ENCODE measurements around the gene SAPCD2.

Gene SAPCD2

DNA sequence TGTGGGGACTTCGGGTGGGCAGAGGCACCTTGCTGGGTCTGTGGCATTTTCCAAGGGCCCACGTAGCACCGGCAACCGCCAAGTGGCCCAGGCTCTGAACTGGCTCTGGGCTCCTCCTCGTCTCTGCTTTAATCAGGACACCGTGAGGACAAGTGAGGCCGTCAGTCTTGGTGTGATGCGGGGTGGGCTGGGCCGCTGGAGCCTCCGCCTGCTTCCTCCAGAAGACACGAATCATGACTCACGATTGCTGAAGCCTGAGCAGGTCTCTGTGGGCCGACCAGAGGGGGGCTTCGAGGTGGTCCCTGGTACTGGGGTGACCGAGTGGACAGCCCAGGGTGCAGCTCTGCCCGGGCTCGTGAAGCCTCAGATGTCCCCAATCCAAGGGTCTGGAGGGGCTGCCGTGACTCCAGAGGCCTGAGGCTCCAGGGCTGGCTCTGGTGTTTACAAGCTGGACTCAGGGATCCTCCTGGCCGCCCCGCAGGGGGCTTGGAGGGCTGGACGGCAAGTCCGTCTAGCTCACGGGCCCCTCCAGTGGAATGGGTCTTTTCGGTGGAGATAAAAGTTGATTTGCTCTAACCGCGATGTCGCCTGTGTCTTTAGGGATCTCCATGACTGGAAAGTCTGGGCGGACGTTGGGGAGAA, 38.4 kb upstream of the SAPCD2 start:
- Histone ChIP-seq H3K36me3 (peaks cover 52% of the 10 kb centered on the region), H3K27ac (no peak overlapping the region), H3K9me3 (ENCODE audit: severe bottlenecking) (no peaks in the 10 kb centered on the region), H3K27me3 (ENCODE audit: insufficient read depth, low read depth, severe bottlenecking) (no peaks in the 10 kb centered on the region), H3K4me3 (ENCODE audit: low read depth, low read length) (no peak overlapping the region)
- no peak for DNase-seq
- no peak for TF ChIP-seq CTCF (IDR thresholded peaks at IDR 0.05; ENCODE audit: low read depth, low read length)

GRCh38 chr9:137107982-137108381, 37.6 kb upstream of the SAPCD2 start:
- Histone ChIP-seq H3K4me3 (ENCODE audit: low read depth, low read length) (no peak overlapping the region), H3K27me3 (ENCODE audit: insufficient read depth, low read depth, severe bottlenecking) (no peaks in the 10 kb centered on the region), H3K9me3 (ENCODE audit: severe bottlenecking) (no peaks in the 10 kb centered on the region), H3K36me3 (peaks cover 52% of the 10 kb centered on the region), H3K27ac (no peak overlapping the region)
- DNase-seq = no peak
- no peak for TF ChIP-seq CTCF (IDR thresholded peaks at IDR 0.05; ENCODE audit: low read depth, low read length)

GRCh38 chr9:137107312-137107921, 37.1 kb upstream of the SAPCD2 start:
- Histone ChIP-seq H3K36me3 (peaks cover 49% of the 10 kb centered on the region), H3K27me3 (ENCODE audit: insufficient read depth, low read depth, severe bottlenecking) (no peaks in the 10 kb centered on the region), H3K27ac (no peak overlapping the region), H3K9me3 (ENCODE audit: severe bottlenecking) (no peaks in the 10 kb centered on the region), H3K4me3 (ENCODE audit: low read depth, low read length) (no peak overlapping the region)
- TF ChIP-seq CTCF (IDR thresholded peaks at IDR 0.05; ENCODE audit: low read depth, low read length) = no peak
- no peak for DNase-seq

- Histone ChIP-seq H3K4me3 (ENCODE audit: low read depth, low read length) (no peak overlapping the region), H3K36me3 (peaks cover 51% of the 10 kb centered on the region), H3K27me3 (ENCODE audit: insufficient read depth, low read depth, severe bottlenecking) (no peaks in the 10 kb centered on the region), H3K27ac (no peak overlapping the region), H3K9me3 (ENCODE audit: severe bottlenecking) (no peaks in the 10 kb centered on the region)
- no peak for TF ChIP-seq CTCF (IDR thresholded peaks at IDR 0.05; ENCODE audit: low read depth, low read length)
- DNase-seq = no peak
These were observed 36.4 kb upstream of the SAPCD2 start for GRCh38 chr9:137106662-137107250.

DNA sequence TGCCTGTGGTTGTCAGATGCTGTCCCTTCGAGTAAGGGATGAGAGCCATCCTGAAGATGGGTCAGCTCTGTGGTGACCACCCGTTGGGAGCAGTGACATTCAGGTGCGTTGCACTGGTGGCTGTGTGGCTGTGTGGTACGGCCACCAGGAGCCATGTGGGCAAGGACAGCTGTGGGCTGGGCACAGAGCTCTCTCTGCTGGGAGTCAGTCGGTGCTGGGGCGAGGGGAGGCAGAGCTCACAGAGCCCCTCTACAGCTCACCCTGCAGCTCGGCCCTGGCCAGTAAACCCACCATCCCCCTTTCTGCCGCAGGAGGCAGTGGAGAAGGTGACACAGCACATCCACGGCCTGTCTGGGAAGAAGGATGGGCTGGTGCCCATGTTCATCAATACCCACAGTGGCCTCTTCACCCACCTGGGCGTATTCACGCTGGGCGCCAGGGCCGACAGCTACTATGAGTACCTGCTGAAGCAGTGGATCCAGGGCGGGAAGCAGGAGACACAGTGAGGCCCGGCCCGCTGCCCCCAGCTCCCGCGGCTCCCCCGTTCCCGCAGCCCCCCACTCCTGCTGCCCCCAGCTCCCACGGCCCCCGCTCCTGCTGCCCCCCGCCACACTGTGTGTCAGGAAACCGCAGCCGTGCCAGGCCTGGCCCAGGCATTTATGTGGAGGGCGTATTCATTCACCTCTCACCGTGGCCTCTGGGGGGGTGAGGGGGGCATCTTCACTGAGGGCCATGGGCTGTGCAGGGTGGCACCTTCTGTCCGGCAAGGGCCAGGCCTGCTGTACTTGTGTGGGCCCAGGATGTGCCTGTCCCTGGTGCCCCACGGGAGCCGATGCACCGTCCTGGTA, 35.7 kb upstream of the SAPCD2 start:
- TF ChIP-seq CTCF (IDR thresholded peaks at IDR 0.05; ENCODE audit: low read depth, low read length) = no peak
- no peak overlapping the region for H3K27ac ChIP-seq
- peaks cover 58% of the 10 kb centered on the region for H3K36me3 ChIP-seq

More for the DNA sequence above, 35.7 kb upstream of the SAPCD2 start:
- H3K4me3 ChIP-seq (ENCODE audit: low read depth, low read length) = no peak overlapping the region
- no peaks in the 10 kb centered on the region for H3K27me3 ChIP-seq (ENCODE audit: insufficient read depth, low read depth, severe bottlenecking)
- no peak for DNase-seq
- H3K9me3 ChIP-seq (ENCODE audit: severe bottlenecking) = peaks cover 3% of the 10 kb centered on the region
